GM12878 (cell line): ENCODE data around the gene AKT3. TPM values are rescaled to one million over a fixed set of nuclear protein-coding genes. Genes with fewer than 3 reads are reported as not detected.

Experiments
- ATF7 ChIP-seq: fragments of 450-650 bp; IDR thresholded peaks from 2 replicates; pipeline ENCODE4 v1.6.1; 2016; ENCODE audit warnings: low read depth, mild to moderate bottlenecking
- BCLAF1 ChIP-seq: fragments of 450-650 bp; IDR thresholded peaks from 2 replicates; pipeline ENCODE4 v1.6.1; 2017; ENCODE audit warnings: antibody characterized with exemption, mild to moderate bottlenecking, moderate library complexity
- CHD4 ChIP-seq: fragments of 200-600 bp; sonication (generic); IDR thresholded peaks from 2 replicates; pipeline ENCODE4 v1.6.1; 2016; ENCODE audit warnings: mild to moderate bottlenecking
- DPF2 ChIP-seq: fragments of 450-650 bp; IDR thresholded peaks from 2 replicates; pipeline ENCODE4 v1.6.1; 2017; ENCODE audit warnings: mild to moderate bottlenecking
- E2F8 ChIP-seq: fragments of 450-650 bp; IDR thresholded peaks from 2 replicates; pipeline ENCODE4 v1.6.1; 2018; ENCODE audit warnings: mild to moderate bottlenecking, low read depth, moderate library complexity; ENCODE audit not compliant: partially characterized antibody
- IRF5 ChIP-seq: fragments of 450-650 bp; IDR thresholded peaks from 2 replicates; pipeline ENCODE4 v1.6.1; 2017; ENCODE audit warnings: borderline replicate concordance
- NKRF ChIP-seq: fragments of 450-650 bp; conservative IDR thresholded peaks from 2 replicates; pipeline ENCODE4 v1.6.1; 2017; ENCODE audit warnings: mild to moderate bottlenecking, moderate library complexity
- ZNF592 ChIP-seq: fragments of 450-650 bp; IDR thresholded peaks from 2 replicates; pipeline ENCODE4 v1.6.1; 2017; ENCODE audit warnings: mild to moderate bottlenecking, moderate library complexity
- ZNF687 ChIP-seq: fragments of 450-650 bp; IDR thresholded peaks from 2 replicates; pipeline ENCODE4 v1.6.1; 2017; ENCODE audit warnings: mild to moderate bottlenecking, moderate library complexity
- ZZZ3 ChIP-seq: IDR thresholded peaks from 2 replicates; pipeline ENCODE4 v1.6.1; 2011; ENCODE audit warnings: low read depth; ENCODE audit not compliant: control insufficient read depth, insufficient read length
- polyA plus RNA-seq, 11 experiments: library from polyadenylated mRNA; depleted of rRNA in 4 of 11; unstranded in 6 of 11; stranded (reverse) in 5 of 11; fragments of >200 nt; fragmentation: Nextera tagmentation in 4 of 11; fragmentation: Illumina TruSeq in 1 of 11; extraction: Ambion mirVana in 4 of 11; extraction: Trizol in 1 of 11; gene quantifications; 1 replicate in 1 of 11; 2 replicates in 10 of 11; pipeline versions ENCODE4 v1.2.1 to v1.2.3, GENCODE V29; 2011 to 2016; ENCODE audit warnings: inconsistent platforms in 2 of 11, missing spikeins in 2 of 11, low read depth in 1 of 11
- total RNA-seq, 4 experiments: library from RNA; depleted of rRNA in 3 of 4; stranded (reverse); fragments of >200 nt in 3 of 4; fragmentation: Illumina TruSeq in 1 of 4; extraction: Trizol in 1 of 4; gene quantifications; 2 replicates each; pipeline versions ENCODE4 v1.2.1 to v1.2.3, GENCODE V29; 2013 to 2021

The AKT3 gene
- total and polyA plus RNA-seq, 10 of the 15 experiments (the other 5 are each of a cell fraction or from before 2014, with no cell fraction given), result 0.03 to 0.56 (median 0.19) TPM

GRCh38 chr1:243727503-243728203 is 122.4 kb downstream of the AKT3 start (continued):
- TF ChIP-seq ATF7 (peak; percentile 40), CHD4 (no peak), BCLAF1 (no peak), ZNF687 (0 out of 2 replicates have a peak, but pooled peaks have one; percentile 13), DPF2 (peak; percentile 77), NKRF (no peak), ZNF592 (0 out of 2 replicates have a peak, but pooled peaks have one; percentile 37), ZZZ3 (no peak), E2F8 (peak; percentile 51), IRF5 (no peak)
